Activated CD8-positive, alpha-beta memory T cell treated with anti-CD3 and anti-CD28 coated beads for 24 hours (primary cell): Measurements from ENCODE around the gene MAD2L1BP.
"Not testable (repeated sequence)": the region's sequence is repeated elsewhere in the genome, so short reads cannot be mapped to it uniquely, and the experiment has no call there.

Experiments used
- DNase-seq: peaks from one replicate; pipeline ENCODE4 v3.0.0-alpha.2; 2020

Gene MAD2L1BP

GRCh38 chr6:43627008-43627825 lies 8.4 kb upstream of the MAD2L1BP start:
- no peak for DNase-seq

GRCh38 chr6:43628393-43629103 lies 7.1 kb upstream of the MAD2L1BP start:
- peak; percentile 80 for DNase-seq

- DNase-seq: peak; percentile 97
Observed at GRCh38 chr6:43629104-43629504, 6.5 kb upstream of the MAD2L1BP start, which contains the start of gene GTPBP2. Gene GTPBP2 (minus strand): TSS chr6:43629264. CDS start chr6:43629162, 102 bp downstream.

- peak; percentile 93 for DNase-seq
Observed at GRCh38 chr6:43629505-43630300, 5.9 kb upstream of the MAD2L1BP start.

- no peak for DNase-seq
Observed at GRCh38 chr6:43630980-43631619, 4.5 kb upstream of the MAD2L1BP start.

GRCh38 chr6:43633002-43633401 lies 2.6 kb upstream of the MAD2L1BP start:
- not testable (repeated sequence) for DNase-seq

GRCh38 chr6:43634702-43635303 lies 837 bp upstream of the MAD2L1BP start:
- no peak for DNase-seq

- DNase-seq: no peak
Observed at GRCh38 chr6:43636308-43636659, 644 bp downstream of the MAD2L1BP start.

- no peak for DNase-seq
Observed at GRCh38 chr6:43639984-43640800, 4.6 kb downstream of the MAD2L1BP start.

GRCh38 chr6:43644940-43645612 lies 9.4 kb downstream of the MAD2L1BP start, which contains the start of gene RSPH9:
Gene RSPH9 (plus strand): TSS chr6:43645036. CDS start chr6:43645099, 63 bp downstream.
- peak; percentile 79 for DNase-seq

GRCh38 chr6:43645613-43645964 lies 9.9 kb downstream of the MAD2L1BP start:
- DNase-seq: no peak

GRCh38 chr6:43647613-43648012 lies 12.0 kb downstream of the MAD2L1BP start:
- DNase-seq: no peak

GRCh38 chr6:43648248-43648647 lies 12.6 kb downstream of the MAD2L1BP start:
- DNase-seq: no peak

GRCh38 chr6:43652822-43653221 lies 17.2 kb downstream of the MAD2L1BP start:
- not testable (repeated sequence) for DNase-seq

GRCh38 chr6:43657221-43657802 lies 21.7 kb downstream of the MAD2L1BP start:
- no peak for DNase-seq

- DNase-seq: no peak
Observed at GRCh38 chr6:43658161-43658560, 22.5 kb downstream of the MAD2L1BP start.

- DNase-seq: not testable (repeated sequence)
Observed at GRCh38 chr6:43662948-43663347, 27.3 kb downstream of the MAD2L1BP start.

- DNase-seq: no peak
Observed at GRCh38 chr6:43665376-43665775, 29.7 kb downstream of the MAD2L1BP start.

- no peak for DNase-seq
Observed at GRCh38 chr6:43666196-43666920, 30.7 kb downstream of the MAD2L1BP start.
